Loucy (cell line): ENCODE measurements around the gene BRIP1.

ENCODE experiments used
- EZH2phosphoT487 ChIP-seq: fragments of 200-600 bp; IDR thresholded peaks from 2 replicates; pipeline ENCODE4 v1.6.1; 2018; ENCODE audit warnings: antibody characterized with exemption, mild to moderate bottlenecking, moderate library complexity, borderline replicate concordance
- TF ChIP-seq, protein P1 (sequence below): fragments of 200-600 bp; sonication (generic); conservative IDR thresholded peaks from 2 replicates; pipeline ENCODE4 v1.5.1; 2014; ENCODE audit warnings: mild to moderate bottlenecking, antibody characterized with exemption, low read length

GRCh38 chr17:61663310-61663709, 200.0 kb downstream of the BRIP1 start:
- no peak for TF ChIP-seq EZH2phosphoT487
- TF ChIP-seq, protein P1, sequence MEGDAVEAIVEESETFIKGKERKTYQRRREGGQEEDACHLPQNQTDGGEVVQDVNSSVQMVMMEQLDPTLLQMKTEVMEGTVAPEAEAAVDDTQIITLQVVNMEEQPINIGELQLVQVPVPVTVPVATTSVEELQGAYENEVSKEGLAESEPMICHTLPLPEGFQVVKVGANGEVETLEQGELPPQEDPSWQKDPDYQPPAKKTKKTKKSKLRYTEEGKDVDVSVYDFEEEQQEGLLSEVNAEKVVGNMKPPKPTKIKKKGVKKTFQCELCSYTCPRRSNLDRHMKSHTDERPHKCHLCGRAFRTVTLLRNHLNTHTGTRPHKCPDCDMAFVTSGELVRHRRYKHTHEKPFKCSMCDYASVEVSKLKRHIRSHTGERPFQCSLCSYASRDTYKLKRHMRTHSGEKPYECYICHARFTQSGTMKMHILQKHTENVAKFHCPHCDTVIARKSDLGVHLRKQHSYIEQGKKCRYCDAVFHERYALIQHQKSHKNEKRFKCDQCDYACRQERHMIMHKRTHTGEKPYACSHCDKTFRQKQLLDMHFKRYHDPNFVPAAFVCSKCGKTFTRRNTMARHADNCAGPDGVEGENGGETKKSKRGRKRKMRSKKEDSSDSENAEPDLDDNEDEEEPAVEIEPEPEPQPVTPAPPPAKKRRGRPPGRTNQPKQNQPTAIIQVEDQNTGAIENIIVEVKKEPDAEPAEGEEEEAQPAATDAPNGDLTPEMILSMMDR: no peak
